Activated T-cell treated with anti-CD3 and anti-CD28 coated beads for 1 hour (primary cell): Measurements from ENCODE around the gene AVPR2.
A peak's percentile ranks its signal among the peaks of the same experiment; 100 is the strongest.

Experiments used
- DNase-seq: peaks from one replicate; pipeline ENCODE4 v3.0.0-alpha.2; 2020; ENCODE audit warnings: low read depth

The AVPR2 gene

DNA sequence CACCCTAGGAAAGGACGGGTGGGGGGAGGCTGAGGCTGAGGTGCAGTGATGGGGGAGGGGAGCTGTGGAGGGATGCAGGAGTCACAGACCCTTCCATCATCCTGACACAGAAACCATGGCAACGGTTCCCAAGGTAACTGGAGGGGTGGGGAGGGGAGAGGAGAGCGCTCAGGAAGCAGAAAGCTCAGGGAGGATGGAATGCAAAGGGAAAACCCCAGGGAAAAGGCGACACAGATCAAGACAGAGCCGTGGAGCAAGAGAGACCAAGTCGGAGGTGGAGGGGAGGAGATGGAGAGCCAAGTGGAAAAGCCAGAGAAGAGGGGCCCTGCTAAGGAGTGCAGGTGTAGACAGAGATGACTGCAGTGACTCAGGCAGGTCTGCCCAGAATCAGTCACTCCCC, 33.0 kb upstream of the AVPR2 start:
- no peak for DNase-seq

DNA sequence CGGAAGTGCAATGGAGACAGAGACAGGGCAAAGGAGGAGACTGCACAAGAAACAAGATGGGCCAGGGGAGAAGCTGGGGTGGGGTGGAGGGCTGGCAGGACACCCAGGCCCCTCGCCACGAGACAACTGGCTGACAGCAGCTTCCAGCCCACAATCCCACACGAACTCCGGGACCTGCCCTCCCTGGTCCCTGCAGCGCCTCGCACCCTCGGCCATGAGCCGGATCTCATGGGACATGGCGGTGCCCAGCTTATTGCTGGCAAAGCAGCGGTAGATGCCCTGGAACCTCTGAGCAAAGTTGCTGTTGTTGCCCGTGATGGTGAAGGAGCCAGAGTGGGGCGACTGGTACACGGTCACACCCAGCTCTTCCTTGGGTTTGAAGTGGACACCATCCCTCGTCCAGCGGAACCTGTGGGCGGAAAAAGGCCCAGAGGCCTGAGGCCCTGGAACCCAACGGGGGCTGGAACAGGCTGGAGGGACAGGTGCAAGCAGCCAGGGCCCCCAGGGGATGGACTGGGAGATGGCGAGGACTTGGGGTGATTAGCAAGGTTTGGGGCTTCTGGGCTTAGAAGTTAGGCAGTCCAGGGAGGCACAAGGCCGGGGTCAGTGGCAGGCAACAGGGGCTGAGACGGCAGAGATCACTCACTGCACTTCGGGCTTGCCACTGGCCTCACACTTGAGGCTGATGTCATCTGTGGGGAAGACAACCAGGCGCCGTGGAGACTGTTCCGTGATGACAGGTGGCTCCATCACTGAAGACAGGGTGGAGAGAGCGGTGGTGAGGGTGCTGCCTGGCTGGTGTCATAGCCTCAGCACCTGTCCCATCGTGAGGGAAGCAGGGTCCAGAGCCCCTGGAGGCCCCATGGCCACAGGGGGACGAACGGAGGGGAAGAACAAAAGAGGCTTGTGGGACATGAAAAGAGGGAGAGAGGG, 32.3 kb upstream of the AVPR2 start:
- DNase-seq, result no peak

DNA sequence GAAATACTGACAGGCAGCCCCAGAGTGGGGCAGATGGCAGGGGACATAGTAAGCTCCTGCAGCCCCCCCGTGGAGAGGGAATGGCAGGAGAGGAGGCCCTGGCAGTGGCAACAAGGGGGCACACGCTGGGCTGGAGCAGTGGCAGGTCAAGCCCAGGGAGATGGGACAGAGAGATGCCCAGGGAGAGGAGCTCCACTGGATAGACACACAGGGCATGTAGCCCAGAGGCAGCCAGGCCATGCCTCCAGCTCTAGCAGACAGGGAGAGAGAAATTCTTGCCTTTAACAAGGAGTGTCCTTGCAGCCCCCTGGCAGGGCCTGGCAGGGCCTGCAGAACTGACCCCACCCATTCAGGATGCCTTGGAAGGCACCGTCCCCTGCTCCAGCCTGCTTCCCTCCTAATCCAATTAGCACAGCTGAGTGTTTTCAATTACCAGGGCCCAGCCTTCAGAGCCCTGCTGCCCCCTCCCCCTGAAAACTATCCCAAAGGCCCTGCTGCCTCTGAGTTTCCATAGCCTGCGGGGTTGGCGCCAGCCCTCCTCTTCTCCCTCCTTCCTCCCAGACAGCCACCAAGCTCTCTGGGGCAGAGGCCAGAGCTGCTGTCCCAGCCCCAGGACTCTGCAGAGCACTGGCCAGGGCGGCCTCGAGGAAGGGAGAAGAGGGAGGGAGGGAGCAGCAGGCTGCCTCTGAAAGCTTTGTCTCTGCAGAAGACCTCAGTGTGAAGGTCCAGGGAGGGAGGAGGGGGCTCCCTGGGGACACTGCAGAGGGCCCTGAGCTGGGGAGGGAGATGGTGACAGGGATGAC, 31.0 kb upstream of the AVPR2 start:
- no peak for DNase-seq

DNA sequence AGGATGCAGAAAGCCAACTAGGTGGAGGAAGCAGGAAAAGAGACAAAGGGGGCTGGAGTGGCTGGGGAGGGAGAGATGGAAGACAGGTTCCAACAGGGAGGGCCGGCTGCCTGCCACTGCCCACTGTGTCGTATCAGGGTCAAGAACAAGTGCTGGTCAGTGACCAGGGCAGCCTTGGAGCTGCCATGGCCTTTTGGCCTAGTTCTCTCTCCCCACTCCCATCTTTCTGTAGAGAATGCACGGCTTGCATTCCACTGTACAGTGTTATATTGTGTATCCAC, 30.4 kb upstream of the AVPR2 start:
- DNase-seq, result no peak

DNA sequence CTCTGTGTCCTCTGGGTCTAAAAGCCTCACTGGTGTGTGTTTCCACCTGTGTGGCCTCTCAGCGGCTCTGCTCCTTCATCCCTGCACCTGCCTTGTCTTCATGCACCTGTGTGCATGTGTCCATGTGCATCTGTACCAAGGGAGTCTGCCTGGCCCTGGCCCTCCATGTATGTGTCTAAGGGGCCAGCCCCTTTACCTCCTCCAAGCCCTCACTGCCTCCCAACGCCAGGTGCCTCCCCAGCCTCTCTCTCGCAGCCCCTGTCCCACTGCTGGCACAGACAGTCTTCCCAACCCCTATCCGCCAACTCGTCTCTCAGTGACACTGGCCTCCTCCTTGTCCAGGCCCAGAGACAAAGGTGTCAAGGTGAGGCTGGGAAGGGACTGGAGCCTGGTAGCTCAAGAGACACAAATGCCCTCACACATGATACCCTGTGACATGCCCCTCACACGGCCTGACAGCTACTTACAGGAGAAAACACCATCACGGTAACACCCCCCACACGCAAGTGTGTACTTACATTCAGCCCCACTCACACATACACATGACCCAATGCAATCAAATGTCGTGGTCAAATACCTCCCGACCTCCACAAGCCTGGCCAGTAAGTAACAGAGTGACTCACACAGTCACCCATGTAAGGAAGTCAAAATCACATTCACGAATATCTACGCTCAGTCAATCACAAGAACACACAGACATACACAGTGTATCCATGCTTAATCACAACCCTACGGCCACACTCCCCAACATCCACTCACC, 29.9 kb upstream of the AVPR2 start:
- no peak for DNase-seq

DNA sequence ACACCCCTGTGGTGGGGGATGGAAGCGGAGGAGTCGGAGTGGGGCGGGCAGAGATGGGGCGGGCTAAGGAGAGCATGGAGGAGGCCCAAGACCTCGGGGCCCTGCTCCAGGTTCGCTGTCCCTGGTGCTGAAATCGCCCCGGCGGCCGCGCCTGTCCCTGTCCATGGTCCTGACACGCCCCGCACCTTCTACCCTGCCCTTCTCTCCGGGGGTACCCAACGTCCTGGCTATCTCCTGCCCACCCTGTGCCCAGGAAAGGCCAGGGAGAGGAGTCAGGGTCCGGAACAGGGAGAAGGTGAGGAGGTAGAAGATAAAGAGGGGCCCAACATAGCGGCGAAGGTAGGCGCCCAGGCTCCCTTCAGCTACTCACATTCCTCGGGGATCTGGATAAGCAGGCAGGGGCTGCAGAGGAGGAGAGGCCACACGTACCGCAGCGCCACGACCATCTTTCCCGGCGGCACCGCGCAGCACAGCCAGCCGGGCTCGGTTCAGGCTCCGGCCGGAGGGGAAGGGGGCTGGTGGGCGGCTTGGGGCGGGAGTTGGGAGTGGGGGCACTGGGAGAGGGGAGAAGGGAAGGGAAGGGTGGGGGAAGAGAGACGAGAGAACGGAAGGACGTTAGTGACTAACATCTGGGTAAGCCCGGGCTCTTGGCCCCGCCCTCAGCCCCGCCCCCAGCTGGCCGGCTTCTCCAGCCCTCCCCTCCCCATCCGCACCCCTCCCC, 28.9 kb upstream of the AVPR2 start:
- DNase-seq, result peak; percentile 57

DNA sequence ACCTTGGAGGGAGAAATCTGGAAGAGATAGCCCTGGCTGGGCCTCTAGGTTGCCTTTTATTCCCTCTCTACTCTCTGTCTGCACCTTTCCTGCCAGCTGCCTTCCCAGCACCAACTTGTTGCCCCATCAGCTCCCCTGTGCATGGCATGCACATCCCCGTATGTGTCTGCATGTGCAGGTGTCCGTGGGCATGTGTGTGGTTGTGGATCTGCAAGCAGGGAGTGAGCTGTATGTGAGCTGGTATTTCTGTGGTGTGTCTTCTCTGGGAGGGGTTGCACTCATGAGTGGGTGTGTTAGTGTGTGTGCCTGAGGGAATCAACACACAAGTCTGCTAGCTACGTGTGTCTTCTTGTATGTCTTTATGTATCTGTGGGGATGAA, 28.4 kb upstream of the AVPR2 start:
- DNase-seq, result no peak

DNA sequence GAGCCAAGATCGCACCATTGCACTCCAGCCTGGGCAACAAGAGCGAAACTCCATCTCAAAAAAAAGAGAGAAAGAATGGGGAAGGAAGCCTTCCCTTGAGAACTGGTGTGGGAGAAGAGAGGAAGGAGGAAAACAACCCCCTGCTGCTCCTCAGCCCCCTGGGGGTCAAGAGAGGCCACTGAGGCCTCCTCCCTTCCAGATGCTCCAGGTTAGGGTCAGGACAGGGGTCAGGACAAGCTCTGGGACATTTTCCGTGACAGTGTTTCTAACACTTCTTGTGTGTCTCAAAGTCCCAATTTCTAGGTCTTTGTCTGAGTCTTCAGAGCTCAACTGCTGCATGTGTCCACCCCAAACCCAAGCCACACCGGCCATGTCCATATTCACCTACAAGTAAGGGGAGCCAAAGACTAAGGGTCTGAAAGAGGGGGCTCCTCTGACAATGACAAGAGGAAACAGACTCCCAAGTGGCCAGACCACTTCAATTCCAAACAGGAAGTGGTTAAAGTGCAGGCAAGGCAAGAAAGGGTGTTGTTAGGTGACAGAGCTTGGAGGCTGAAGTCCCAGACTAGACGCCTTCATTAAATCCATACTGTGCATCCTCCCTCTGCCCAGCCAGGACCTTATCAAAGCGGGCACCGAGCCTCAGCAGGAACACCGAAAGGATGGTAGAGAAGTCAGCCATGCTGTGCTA, 26.8 kb upstream of the AVPR2 start:
- no peak for DNase-seq

DNA sequence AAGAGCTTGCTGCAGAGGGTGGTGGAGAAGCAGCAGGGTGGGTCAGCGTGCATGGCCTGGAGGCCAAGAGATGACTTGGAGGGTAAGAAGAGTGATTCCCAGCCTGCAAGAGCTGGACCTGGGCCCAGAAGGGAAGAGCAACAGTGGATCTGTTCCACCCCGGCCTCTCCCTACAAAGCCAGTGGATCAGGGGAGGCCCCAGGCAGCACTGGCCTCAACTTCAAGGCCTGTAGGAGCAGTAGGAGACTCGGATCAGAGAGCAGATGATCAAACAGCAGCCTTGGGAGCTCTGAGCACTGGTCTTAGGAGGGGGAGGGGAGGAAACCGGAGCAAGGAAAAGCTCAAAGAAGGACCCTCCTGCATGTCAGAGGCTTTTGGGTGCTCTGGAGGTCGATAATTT, 26.1 kb upstream of the AVPR2 start:
- no peak for DNase-seq

DNA sequence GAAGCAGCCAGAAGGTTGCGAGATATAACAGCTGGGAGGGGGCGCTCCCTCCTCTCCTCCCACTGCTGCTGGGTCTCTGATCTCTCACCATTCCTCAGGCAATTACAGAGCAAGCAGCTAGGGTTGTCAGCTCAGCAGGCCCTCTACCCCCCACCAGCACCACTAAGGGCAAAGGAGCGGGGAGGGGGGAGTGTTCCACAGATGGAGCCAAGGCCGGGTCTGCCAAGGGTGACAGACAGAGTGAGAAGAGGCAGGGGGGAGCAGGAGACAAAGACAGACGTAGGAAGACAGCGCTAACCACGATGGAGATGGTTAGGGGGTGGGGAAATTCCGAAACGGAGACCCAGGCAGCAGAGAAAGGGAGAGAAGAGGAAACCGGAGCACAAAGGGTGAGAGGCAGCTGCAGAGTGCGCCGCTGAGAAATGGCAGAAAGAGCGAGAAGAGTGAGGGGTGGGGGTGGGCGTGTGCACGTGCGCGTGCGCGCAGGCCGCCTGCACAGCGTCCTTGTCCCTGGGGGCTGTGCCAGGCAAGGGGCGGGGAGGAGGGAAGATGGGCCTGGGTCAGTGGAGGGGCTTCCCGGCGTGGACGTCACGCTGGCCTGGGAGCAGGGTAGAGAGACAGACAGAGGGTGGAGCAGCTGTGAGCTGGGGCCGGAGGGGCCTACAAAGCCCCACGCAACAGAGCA, 25.4 kb upstream of the AVPR2 start:
- DNase-seq, result no peak

DNA sequence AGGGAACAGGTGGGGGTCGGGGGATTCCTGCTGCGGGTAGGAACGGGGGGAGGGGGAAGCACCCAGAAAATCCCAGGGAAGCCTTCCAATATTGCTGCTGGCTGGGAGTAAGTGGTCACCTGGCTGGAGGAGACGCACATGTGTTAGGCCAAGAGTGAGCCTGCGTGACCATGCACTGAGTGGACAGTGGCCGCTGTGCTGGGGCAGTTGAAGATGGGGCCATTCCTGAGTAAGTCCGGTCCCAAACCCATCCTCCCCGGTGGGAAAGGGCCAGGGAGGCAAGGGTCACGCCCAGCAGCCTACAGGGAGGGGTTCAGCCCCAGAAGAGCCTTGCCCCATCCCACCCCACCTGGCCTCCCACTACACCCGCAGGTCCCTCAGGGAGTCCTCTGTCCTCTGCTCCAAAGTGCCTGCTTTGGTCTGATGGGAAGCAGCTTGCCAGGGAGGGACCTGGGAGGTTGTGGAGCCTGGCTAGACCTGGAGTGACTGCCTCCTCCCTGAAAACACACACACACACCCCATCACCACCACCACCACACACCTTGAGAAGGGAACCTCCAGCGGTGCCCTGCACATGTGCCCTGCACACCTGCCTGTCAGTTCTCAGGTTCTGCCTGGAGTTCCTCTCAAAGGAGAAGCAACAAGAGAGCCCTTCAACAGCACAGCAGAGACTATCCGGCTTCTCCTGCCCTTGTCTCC, 24.6 kb upstream of the AVPR2 start:
- DNase-seq, result no peak

DNA sequence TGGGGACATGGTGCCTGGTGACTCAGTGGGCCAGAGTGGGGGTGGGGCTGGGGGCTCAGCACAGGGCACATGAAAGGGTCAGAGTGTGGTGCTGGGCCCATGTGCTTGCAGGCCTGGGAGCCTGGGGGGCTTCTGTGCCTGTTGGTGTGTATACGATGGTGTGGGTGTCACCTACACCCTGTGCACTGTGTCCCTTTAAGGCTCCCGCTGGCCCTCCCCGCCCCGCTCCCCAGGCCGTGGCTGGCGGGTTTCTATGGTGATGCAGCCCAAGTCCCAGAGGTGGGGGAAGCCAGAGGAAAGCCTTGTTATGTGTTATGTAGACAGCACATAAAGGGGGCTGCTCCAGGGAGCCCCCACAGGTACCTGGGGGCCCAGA, 24.0 kb upstream of the AVPR2 start:
- DNase-seq, result no peak

DNA sequence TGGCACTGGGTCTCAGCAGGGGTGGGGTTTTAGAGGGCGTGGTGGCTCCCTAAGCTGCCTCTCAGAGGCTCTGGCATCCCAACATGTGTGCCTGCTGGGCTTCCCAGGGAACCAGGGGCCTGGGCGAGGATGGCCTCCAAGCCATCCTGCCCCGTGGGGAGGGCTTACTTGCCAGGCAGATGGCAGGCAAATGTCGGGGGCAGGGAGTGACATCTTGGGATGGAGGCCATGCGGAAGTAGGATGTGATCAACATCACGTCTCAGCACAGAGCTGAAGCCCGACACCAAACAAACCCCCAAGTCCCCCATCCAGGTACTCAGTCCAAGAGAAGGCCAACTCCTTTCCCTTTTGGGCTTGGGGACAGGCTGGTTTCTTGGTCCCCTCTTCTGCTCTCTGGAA, 23.2 kb upstream of the AVPR2 start:
- DNase-seq, result no peak

DNA sequence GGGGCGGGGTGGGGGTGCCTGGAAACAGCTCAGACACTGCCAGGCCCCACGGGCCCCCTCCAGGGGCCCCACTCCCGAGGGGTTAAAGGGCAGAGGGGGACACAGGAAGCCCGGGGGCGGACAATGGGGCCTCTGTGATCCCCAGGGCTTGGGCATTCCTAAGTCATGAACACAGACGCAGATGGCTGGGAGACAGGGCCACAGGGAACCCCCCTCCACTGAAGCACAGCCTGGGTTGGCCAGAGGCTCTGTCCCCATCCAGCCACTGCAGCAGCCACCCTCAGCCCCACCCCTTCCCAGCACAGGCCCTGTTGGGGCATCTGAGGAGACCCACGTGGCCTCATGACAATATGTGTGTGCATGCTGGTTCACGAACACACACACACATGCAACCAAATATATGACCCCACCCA, 22.4 kb upstream of the AVPR2 start:
- no peak for DNase-seq

DNA sequence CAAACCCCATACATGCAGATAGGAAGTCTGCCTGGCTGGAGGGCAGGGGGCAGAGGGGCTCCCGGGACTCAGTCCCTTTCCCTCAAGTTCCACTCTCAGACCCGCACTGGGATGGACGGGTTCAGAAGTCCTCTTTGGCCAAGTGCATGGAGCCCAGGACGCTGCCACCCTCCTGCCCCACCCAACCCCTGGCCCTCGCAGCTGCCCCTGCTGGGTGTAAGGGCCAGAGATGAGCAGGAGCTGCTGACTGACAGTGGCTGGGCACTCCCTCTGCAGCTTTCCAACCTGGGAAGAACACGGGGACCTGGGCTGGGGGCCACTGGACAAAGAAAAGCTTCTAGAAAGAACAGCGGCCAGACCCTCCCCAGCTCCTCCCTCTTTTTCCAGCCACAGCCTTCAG, 21.9 kb upstream of the AVPR2 start:
- no peak for DNase-seq

DNA sequence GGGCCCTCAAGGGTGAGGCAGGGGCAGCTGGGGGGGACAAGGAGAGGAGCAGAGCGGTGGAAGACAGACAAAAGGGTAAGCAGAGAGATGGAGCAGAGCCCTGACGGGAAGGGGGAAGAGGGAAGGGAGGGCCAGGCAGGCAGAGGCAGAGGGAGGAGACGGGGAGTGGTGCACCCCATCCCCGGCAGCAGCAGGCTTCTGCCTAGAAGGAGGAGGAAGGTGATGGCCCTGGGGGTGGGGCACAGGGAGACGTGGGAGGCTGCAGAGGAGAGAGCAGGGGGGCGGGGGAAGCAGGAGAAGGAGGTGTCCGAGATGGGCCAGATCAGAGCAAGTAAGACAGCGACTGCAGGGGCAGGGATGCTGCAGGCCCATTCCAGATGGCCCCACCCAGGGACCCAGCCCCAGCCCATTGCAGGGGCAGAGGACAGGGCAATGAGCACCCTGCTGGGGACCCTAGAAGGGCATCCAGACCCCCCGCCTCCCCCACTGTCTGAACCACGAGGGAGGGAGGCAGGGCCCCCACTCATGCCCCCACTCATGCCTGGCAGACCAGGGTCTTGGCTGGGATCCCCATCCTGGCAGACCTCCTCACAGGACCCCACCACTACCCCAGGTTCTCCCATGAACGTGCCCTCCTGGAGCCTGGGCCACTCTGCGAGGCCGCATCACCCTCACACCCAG, 21.2 kb upstream of the AVPR2 start:
- no peak for DNase-seq

DNA sequence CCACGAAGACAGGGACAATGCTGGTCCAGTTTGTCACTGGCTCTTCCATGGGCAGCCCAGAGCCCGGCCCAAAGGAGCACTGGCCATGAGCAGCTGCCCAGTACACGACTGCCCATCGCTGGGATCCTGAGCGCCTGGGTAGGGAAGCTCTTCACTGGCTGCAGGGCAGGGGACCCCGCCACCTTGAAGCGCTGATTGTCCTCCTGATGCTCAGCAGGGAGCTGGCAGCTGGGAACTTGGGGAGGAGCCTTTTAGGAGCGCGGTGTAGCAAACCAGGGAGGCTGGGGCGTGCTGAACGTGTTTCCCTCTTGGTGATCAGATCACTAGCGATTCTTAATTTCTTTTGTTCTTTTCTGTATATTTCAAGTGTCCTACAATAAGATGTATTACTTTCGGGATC, 20.3 kb upstream of the AVPR2 start:
- no peak for DNase-seq

DNA sequence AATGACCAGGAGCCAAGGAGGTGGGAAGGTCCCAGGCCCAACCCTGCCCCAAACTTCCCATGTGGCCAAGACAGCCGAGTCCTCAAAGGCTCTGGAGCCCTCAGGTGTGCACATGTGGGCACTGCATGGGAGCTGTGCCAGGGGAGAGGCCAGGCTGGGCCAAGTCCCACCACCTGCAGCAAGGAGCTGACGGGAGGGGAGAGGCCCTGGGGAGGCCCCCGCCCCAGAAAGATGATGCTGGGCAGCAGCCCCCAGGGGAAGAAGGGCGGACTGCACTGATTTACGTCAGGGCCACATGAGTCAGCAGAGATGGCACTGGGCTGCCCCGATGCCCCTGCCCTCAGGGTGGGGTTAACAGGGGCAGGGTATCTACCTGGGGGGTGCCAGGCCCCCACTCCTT, 19.9 kb upstream of the AVPR2 start:
- no peak for DNase-seq

DNA sequence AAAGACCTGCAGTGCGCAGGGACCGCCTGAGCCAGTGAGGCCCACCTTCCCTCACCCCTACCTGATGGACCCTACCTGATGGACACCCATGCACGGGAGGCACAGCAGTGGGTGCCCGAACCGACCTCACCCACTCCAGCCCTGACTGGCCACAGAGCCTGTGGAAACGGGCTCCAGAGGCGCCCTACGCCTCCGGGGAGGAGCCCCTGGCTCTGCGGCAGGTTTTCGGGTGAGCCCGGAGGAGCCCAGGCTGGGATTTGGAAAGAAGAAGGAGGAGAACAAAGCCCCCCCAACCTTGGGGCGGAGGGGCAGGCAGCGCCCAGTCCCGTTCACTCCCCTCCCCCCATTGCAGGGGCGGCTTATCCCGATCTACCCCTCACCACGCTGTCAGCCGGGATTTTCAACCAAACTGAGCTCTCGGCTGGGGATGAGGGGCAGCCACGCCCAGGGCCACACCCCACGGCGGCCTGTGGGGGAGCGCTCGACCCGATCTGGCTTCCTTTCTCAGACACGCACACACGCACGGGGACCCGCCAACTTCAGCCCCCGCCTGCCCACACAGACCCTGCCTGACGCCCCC, 19.2 kb upstream of the AVPR2 start:
- DNase-seq, result no peak
